ENCODE data around the gene ST6GALNAC3.

ST6GALNAC3 gene

DNA sequence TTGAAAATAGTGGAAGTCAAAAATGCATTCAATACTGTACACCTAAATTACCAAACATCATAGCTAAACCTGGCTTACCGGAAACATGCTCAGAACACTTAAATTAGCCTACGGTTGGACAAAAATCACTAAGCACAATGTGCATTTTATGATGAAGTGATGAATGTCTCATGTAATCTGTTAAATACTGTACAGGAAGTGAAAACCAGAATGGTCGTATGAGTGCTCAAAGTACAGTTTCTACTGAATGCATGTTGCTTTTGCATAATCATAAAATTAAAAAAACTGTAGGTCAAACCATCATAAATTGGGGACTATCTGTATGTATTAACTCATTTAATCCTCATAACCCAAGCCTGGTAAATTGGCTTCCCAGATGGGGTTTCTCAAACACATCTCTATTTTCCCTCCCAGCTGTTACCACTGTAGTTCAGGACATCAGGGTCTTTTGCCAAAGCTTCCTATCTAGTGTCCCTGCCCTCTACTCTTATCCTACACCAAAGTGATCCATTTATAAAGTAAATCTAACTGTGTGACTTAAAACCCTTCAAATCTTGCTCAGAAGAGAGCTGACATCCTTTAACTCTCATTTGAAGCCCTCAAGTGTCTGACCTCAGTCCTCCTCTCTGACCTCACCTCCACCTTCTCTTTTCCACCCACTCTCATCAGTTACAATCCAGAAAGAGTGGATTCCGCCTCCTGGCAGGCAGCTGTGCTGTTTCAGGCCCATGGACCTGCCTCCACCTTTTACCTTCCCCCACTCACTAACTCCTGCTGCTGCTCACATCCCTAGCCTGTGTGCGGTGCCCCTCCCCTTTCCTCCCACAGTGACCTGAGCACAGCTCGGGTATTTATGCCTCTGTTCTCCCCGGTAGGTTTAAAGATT lies 436.4 kb downstream of the ST6GALNAC3 start:
- DNase-seq (ENCODE audit: low spot score), result no peak

- no peak for DNase-seq (ENCODE audit: low spot score)
Observed at GRCh38 chr1:76511558-76512179, 437.1 kb downstream of the ST6GALNAC3 start.

GRCh38 chr1:76530953-76531352 lies 456.4 kb downstream of the ST6GALNAC3 start:
- DNase-seq (ENCODE audit: low spot score), result no peak

DNA sequence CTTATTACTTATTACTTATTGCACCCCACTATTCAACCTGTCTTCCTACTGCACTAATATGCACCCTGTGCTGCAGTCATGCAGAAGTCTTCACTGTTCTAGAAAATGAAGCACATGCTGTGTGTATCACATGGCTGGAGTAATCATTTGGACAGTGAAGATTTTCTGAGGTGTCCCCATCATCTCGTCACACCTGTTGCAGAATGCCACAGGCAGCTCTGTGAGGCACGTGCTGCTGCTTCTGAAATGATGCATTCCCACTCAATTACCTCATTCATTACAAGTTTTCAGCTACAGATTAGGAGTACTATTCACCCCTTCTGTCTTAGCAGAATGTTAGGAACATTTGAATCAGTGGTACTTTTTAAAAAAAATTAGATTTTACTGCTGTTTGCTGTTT lies 467.1 kb downstream of the ST6GALNAC3 start:
- DNase-seq (ENCODE audit: low spot score), result no peak

GRCh38 chr1:76542359-76542758 lies 467.8 kb downstream of the ST6GALNAC3 start:
- DNase-seq (ENCODE audit: low spot score), result no peak

DNA sequence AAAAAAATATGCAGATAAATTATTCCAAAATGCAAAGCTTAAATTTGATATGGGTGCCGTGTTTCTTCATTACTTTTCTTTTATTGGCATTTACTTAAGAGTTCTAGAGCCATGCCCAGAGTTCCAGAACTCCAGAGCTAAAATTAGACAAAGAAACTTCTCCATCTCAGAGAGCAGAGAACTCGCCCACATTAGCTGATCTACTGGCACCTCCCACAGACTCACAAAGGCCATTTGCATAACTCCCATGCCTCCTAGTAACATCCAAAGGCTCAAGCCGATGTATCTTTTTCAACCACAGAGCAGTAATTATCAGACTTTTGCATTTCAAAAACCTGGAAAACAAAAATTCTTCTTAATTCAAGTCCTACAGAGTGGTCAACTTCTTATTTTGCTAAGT lies 468.9 kb downstream of the ST6GALNAC3 start:
- DNase-seq (ENCODE audit: low spot score), result no peak

DNA sequence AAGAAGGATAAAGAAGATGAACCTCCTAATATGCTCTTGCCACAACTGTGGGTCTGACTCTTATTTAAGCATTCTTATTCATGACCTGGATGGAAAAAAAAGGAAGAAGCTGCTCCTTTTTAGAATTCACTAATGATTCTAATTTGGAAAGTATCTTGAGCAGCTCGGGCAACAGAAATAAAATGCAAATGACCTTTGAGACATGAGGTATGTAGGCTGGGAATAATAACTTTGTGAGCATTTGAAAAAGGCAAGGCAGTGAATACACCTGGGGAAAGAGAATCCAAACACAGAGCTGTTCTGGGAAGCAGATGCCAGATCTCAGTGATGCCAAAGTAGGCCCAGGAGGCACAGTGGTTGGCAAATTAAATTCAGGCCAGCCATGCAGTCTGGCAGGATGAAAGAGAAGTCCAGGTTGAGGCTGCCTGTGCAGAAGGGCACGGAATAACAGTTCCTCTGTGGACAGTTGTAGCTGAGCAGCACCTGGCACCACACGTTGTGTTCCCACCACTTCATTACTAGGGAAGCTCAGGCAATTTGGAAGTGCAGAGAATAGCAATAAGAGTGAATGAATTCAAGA lies 471.9 kb downstream of the ST6GALNAC3 start:
- no peak for DNase-seq (ENCODE audit: low spot score)

DNA sequence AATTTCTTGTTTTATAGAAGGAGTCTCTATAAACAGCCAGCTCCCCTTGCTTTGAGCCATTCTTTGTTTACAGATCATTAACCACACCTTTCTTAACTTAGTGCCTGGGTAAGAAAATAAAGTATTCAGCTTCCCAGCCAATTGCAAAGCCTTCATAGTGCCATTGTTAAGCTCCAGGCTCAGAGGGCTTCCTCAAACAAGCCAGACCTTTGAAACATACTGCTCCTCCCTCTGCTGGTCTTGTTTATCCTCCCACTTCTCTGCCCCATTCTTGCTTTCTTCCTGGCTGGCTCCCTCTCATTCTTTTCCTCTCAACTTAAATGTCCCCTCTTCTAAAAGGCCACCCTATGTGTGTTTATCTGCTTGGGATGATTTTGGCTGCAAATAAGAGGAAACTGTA lies 473.4 kb downstream of the ST6GALNAC3 start:
- DNase-seq (ENCODE audit: low spot score), result no peak

DNA sequence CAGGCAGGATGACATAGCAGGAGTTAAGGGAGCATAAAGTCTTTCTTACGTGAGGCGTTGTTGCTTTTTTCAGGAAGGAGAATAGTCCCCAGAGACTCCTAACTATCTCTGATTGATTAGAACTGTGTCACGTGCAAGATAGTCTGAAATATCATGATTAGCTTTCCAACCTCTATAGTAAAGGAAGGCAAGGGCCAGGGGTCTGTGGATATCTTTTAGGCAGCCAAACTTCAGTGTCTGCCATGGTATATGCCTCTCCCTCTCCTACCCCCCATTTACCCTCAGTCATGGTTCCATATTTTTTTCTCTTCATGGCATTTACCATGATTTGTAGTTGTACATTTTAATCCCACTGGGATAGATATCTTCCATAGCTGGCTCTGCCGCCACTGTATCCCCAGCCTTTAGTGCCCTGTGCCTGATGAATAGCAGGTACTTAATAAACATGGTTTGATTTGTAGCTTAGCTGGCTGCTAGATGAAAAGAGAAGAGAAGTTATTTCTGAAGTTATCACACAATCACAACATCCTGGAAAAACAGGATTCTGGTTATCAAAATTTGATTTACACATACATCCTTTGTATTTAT lies 474.1 kb downstream of the ST6GALNAC3 start:
- DNase-seq (ENCODE audit: low spot score), result no peak

GRCh38 chr1:76554283-76554682 lies 479.7 kb downstream of the ST6GALNAC3 start:
- no peak for DNase-seq (ENCODE audit: low spot score)

GRCh38 chr1:76562292-76562691 lies 487.7 kb downstream of the ST6GALNAC3 start:
- no peak for DNase-seq (ENCODE audit: low spot score)

DNA sequence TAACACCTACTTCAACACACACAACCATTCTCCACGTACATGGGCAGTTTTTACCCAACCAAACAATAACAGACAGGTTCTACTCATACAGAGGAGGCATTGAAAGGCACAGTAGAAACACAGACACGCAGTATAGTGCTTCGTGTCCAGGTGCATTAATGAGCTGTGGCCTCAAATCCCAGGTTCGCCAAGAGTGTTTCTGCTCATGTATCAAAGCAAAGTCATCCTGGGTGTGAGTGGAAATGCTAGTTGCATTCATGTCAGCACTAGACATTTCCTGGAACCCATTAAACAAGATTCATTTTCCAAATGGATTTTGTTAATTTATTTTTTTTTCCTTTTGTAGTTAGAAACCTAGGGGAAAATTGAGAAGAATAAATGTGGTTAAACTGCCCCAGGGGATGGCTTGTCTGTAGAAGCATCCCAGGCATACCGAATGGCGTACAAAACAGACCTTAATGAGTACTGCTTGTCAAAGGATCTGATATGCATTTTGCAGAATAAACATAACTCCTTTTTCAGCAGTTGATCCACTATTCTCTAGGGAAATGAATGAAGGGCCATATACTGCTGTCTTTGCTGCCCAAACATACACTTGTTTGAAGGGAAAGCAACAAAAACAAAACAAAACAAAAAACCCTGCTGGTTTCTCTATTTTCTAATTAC lies 494.2 kb downstream of the ST6GALNAC3 start:
- no peak for DNase-seq (ENCODE audit: low spot score)

DNA sequence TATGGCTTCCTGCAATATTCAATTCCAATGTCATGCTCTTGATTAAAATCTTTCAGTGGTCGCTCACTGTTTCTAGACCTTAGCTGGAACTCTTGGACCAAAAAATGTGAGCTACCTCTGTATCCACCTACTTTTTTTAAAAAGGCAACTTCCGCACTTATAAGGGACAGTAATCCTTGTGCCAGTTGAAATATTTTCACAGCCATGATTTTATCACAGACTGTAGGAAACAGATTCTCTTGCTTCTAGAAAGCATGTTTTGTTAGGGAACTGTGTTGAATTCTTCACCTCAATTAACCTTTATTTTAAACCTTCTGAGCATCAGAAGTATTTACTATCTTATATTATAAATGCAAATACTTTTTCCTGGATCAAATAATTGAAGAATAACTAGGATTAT lies 496.7 kb downstream of the ST6GALNAC3 start:
- no peak for DNase-seq (ENCODE audit: low spot score)

DNA sequence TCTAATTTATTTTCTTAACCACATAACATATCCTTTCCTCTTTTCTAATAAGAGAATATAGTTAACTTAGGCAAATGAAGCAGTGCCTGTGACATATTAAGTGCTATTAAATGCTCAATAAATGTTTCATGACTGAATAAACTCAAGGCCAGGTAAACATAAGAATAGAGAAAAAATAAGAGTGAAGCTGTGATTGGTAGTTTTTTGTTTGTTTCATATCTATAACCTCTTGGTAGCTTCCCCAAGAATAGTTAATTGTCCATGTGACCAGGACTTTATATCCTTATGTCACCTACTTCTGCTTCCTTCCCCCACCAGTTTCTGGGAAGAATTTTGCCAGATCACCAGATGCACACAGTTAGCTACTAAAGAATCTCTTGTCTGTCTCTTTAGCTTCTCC lies 497.7 kb downstream of the ST6GALNAC3 start:
- no peak for DNase-seq (ENCODE audit: low spot score)

- no peak for DNase-seq (ENCODE audit: low spot score)
Observed at GRCh38 chr1:76576876-76577524, 502.5 kb downstream of the ST6GALNAC3 start.

GRCh38 chr1:76577525-76578185 lies 503.1 kb downstream of the ST6GALNAC3 start:
- no peak for DNase-seq (ENCODE audit: low spot score)

- no peak for DNase-seq (ENCODE audit: low spot score)
Observed at GRCh38 chr1:76580206-76580605, 505.7 kb downstream of the ST6GALNAC3 start.

DNA sequence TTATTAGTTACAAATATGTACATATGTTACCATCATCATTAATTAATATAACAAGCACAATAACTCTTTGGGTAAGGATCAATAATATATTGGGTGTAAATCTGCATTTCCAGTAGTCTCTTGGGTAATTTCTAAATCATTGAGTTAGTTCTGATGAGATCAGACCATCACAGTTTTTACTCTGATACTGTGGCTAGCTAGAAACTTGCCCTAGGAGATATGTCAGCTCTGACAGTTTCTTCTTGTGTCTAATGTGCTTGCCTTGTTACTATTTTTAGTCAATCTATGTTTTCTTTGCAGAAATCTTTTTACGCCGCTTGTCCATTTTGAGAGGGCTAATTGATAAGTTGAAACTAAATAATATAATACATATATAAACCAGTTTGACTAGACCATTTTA lies 507.2 kb downstream of the ST6GALNAC3 start:
- no peak for DNase-seq (ENCODE audit: low spot score)

- no peak for DNase-seq (ENCODE audit: low spot score)
Observed at GRCh38 chr1:76583235-76583868, 508.8 kb downstream of the ST6GALNAC3 start.

DNA sequence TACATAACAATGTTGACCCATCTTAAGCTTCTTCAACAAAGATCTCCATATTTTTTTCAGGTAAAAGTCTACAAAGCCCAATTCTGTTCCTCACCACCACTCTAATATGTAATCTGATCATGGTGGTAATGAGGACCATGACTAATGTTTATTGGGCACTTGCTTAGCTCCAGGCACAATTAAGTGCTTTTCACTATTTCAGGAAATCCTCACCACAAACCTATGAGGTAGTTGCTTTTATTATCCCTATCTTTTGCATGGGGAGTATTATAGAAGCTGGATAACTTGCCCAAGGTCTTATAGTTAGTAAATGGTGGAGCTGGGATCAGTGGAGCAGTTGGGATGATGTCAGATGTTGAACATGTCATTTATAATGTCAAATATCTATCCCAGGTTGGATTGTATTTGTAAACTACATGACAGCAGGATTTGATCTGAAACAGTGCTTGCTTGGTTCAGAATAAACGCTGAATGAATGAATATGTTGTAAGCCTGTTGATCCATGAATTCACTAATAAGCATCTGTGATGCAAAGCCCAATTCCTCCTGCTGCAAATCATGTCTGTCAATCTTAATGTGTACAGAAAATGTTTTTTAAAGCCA lies 509.4 kb downstream of the ST6GALNAC3 start:
- no peak for DNase-seq (ENCODE audit: low spot score)
